ENCODE measurements around the gene PLEKHA7. TPM values are rescaled to one million over a fixed set of nuclear protein-coding genes. Genes with fewer than 3 reads are reported as not detected.

The PLEKHA7 gene
- total and polyA plus RNA-seq, 2 of the 13 experiments (the other 11 are each of a cell fraction or from before 2014, with no cell fraction given) = 17.5 to 18.7 TPM

GRCh38 chr11:16812274-16812673 lies 201.9 kb downstream of the PLEKHA7 start (continued):
- TF ChIP-seq ZHX1 (CRISPR knock-in tag; IDR thresholded peaks at IDR 0.05; ENCODE audit: low read depth) (no peak), KLF11 (CRISPR knock-in tag; IDR thresholded peaks at IDR 0.05) (no peak), ZNF775 (CRISPR knock-in tag; IDR thresholded peaks at IDR 0.05; ENCODE audit: borderline replicate concordance) (no peak), ARID2 (CRISPR knock-in tag; IDR thresholded peaks at IDR 0.05; ENCODE audit: borderline replicate concordance) (no peak)

GRCh38 chr11:16811136-16812020 lies 202.8 kb downstream of the PLEKHA7 start:
- no peak overlapping the region for H3K4me3 ChIP-seq (replicated peaks in 1 of 3; ENCODE audit: insufficient read depth in 1 of 3, low read depth in 2 of 3, low read length in 3 of 3)
- no peak overlapping the region for H3K27ac ChIP-seq (ENCODE audit: extremely low read length, insufficient read depth, low read length)
- H3K9ac ChIP-seq (ENCODE audit: insufficient read depth, low read depth, low read length) = no peak overlapping the region
- intact Hi-C loops (cut with micrococcal nuclease; ENCODE audit: unreplicated experiment) = no loop called here
- no TSS peak for BruUV-seq (replicated peaks)
- no peak overlapping the region for H2AFZ ChIP-seq (ENCODE audit: low read length)
- H3K27me3 ChIP-seq (ENCODE audit: control insufficient read depth in 1 of 2, insufficient read depth in 2 of 2, low read length in 2 of 2) = no peaks in the 10 kb centered on the region
- DNase-seq (ENCODE audit: low spot score) (no peak), ATAC-seq (no peak), FAIRE-seq (no peak)
- ChIA-PET POLR2A (no interaction called here), CTCF (ENCODE audit: low intra/inter-chr PET ratio, low total read pairs) (no interaction called here)
- H3K9me3 ChIP-seq (ENCODE audit: low read length) = no peaks in the 10 kb centered on the region
- in situ Hi-C loops (cut with HindIII; ENCODE audit: extremely low pct_ligation_motif_present, low pct_unique_long_range_greater_than_20kb) = no loop called here
- H3K4me1 ChIP-seq (ENCODE audit: insufficient read depth, low read length) = peaks cover 32% of the 10 kb centered on the region
- peaks cover 16 to 51% of the 10 kb centered on the region in 2 experiments for H3K36me3 ChIP-seq (replicated peaks in 1 of 2; ENCODE audit: control insufficient read depth in 1 of 2, insufficient read depth in 2 of 2, low read length in 2 of 2)
- H3K4me2 ChIP-seq (ENCODE audit: low read depth, low read length) = no peak overlapping the region
- H3K79me2 ChIP-seq (ENCODE audit: insufficient read depth, low read length) = no peaks in the 10 kb centered on the region
- H4K20me1 ChIP-seq (ENCODE audit: insufficient read depth, low read length) = no peaks in the 10 kb centered on the region
- 100% methylated on average over 1 of the region's 3 CpGs for WGBS (ENCODE audit: low lambda C conversion rate)
- TF ChIP-seq KDM4B (CRISPR knock-in tag; IDR thresholded peaks at IDR 0.05) (no peak), KIAA2018 (CRISPR knock-in tag; IDR thresholded peaks at IDR 0.05; ENCODE audit: borderline replicate concordance) (no peak), PTBP1 (IDR thresholded peaks at IDR 0.05; ENCODE audit: low read depth, low read length, poor library complexity, severe bottlenecking) (no peak), SP4 (CRISPR knock-in tag; IDR thresholded peaks at IDR 0.05) (no peak), HMG20B (CRISPR knock-in tag; conservative IDR thresholded peaks at IDR 0.05) (no peak), RFX3 (CRISPR knock-in tag; IDR thresholded peaks at IDR 0.05) (no peak)
